Umbilical cord (tissue), 2 donors: ENCODE data around the gene DRAM1. TPM values are rescaled to one million over a fixed set of nuclear protein-coding genes. Genes with fewer than 3 reads are reported as not detected.
"Not testable (repeated sequence)": the region's sequence is repeated elsewhere in the genome, so short reads cannot be mapped to it uniquely, and the experiment has no call there.

Source experiments
- DNase-seq: peaks from one replicate; pipeline ENCODE4 v3.0.0-alpha.2; 2015; ENCODE audit warnings: low spot score
- total RNA-seq: library from RNA; depleted of rRNA; stranded (reverse); fragments of >200 nt; gene quantifications from one replicate; pipeline ENCODE4 v1.2.3, GENCODE V29; 2014; ENCODE audit warnings: low replicate concordance; ENCODE audit not compliant: insufficient read depth

The DRAM1 gene
- total RNA-seq = 7.2 TPM

- peak; percentile 88 for DNase-seq
Measured at GRCh38 chr12:101876861-101877805, at the start of gene DRAM1. TSS of gene DRAM1 (plus strand) at chr12:101877580. CDS start at chr12:101877790, 210 bp downstream.

GRCh38 chr12:101828463-101829196, 48.8 kb upstream of the DRAM1 start:
- no peak for DNase-seq

GRCh38 chr12:101829639-101830366, 47.6 kb upstream of the DRAM1 start:
- peak; percentile 17 for DNase-seq

GRCh38 chr12:101830367-101831325, 46.7 kb upstream of the DRAM1 start, which contains the start of gene GNPTAB:
TSS of gene GNPTAB (minus strand) at chr12:101830959. CDS start at chr12:101830675, 284 bp downstream.
- DNase-seq = peak; percentile 92

- DNase-seq = no peak
Measured at GRCh38 chr12:101832030-101832429, 45.4 kb upstream of the DRAM1 start.

GRCh38 chr12:101838628-101839323, 38.6 kb upstream of the DRAM1 start:
- DNase-seq = no peak

GRCh38 chr12:101839324-101840283, 37.8 kb upstream of the DRAM1 start:
- peak; percentile 58 for DNase-seq

GRCh38 chr12:101841069-101841468, 36.3 kb upstream of the DRAM1 start:
- no peak for DNase-seq

GRCh38 chr12:101845137-101845711, 32.2 kb upstream of the DRAM1 start:
- DNase-seq = no peak

GRCh38 chr12:101847325-101847724, 30.1 kb upstream of the DRAM1 start:
- no peak for DNase-seq

- no peak for DNase-seq
Measured at GRCh38 chr12:101850199-101850598, 27.2 kb upstream of the DRAM1 start.

GRCh38 chr12:101852998-101853397, 24.4 kb upstream of the DRAM1 start:
- DNase-seq = no peak

GRCh38 chr12:101854747-101855146, 22.6 kb upstream of the DRAM1 start:
- DNase-seq = no peak

GRCh38 chr12:101855364-101855884, 22.0 kb upstream of the DRAM1 start:
- peak; percentile 78 for DNase-seq

- no peak for DNase-seq
Measured at GRCh38 chr12:101855976-101856375, 21.4 kb upstream of the DRAM1 start.

GRCh38 chr12:101856614-101857013, 20.8 kb upstream of the DRAM1 start:
- not testable (repeated sequence) for DNase-seq

GRCh38 chr12:101857043-101857558, 20.3 kb upstream of the DRAM1 start:
- DNase-seq = peak; percentile 49

- DNase-seq = no peak
Measured at GRCh38 chr12:101858361-101858760, 19.0 kb upstream of the DRAM1 start.
